ENCODE measurements around the gene FIP1L1. TPM values are rescaled to one million over a fixed set of nuclear protein-coding genes. Genes with fewer than 3 reads are reported as not detected.
"Not testable (repeated sequence)": the region's sequence is repeated elsewhere in the genome, so short reads cannot be mapped to it uniquely, and the experiment has no call there.

Gene FIP1L1
- total RNA-seq, 1 donor from 2014 or later = 56.6 TPM

DNA sequence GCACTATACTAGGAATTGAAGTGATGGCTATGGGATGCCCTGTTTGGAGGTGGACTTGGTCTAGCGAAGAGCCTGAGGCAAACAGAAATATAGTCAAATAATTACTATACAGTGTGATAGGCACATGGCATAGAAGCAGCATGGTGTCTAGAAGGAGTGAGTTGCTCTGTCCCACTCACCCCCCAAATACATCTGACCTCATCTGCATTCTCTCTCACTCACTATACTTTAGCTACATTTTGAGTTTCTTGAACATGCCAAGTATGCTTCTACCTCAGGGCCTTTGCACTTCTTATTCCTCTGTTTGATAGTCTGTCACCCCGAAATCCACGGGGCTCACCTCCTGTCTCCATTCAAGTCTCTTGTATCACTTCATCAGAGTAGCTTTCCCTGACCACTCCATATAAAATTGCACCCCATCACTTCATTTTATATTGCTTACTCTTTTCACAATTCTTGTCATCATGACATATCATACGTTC is 2.6 kb upstream of the FIP1L1 start:
- no peaks in the 10 kb centered on the region for H3K36me3 ChIP-seq (ENCODE audit: control insufficient read depth, insufficient read depth, low read length)
- TF ChIP-seq CTCF (IDR thresholded peaks at IDR 0.05; ENCODE audit: insufficient read depth, low read length, poor library complexity, severe bottlenecking) = no peak
- no peak for DNase-seq (ENCODE audit: low read depth)
- H3K27me3 ChIP-seq (ENCODE audit: control insufficient read depth, insufficient read depth, low read length) = peaks cover 2% of the 10 kb centered on the region
- H3K4me3 ChIP-seq (ENCODE audit: low read depth, low read length) = no peak overlapping the region

GRCh38 chr4:53376900-53377299 is 541 bp upstream of the FIP1L1 start:
- Histone ChIP-seq H3K36me3 (ENCODE audit: control insufficient read depth, insufficient read depth, low read length) (no peaks in the 10 kb centered on the region), H3K27me3 (ENCODE audit: control insufficient read depth, insufficient read depth, low read length) (no peaks in the 10 kb centered on the region), H3K4me3 (ENCODE audit: low read depth, low read length) (peak overlapping the region; percentile 96)
- no peak for TF ChIP-seq CTCF (IDR thresholded peaks at IDR 0.05; ENCODE audit: insufficient read depth, low read length, poor library complexity, severe bottlenecking)
- DNase-seq (ENCODE audit: low read depth) = no peak

DNA sequence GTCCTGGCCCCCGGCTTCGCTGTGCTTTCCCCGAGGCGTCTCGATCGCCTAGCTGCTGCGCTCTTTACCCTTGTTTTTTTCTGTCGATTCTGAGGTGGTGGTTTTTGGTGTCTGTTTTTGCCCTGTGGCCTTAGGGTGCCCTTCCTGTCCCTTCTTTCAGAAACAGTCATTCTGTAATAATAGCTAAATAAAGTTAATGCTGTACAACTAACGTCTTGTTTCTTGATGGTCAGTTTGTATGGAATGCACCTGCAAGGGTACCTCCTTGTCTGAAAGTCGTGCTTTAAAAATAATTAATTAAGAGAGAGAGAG is 686 bp downstream of the FIP1L1 start:
- Histone ChIP-seq H3K4me3 (ENCODE audit: low read depth, low read length) (peak overlapping the region; percentile 96), H3K27me3 (ENCODE audit: control insufficient read depth, insufficient read depth, low read length) (no peaks in the 10 kb centered on the region), H3K36me3 (ENCODE audit: control insufficient read depth, insufficient read depth, low read length) (no peaks in the 10 kb centered on the region)
- DNase-seq (ENCODE audit: low read depth) = no peak
- TF ChIP-seq CTCF (IDR thresholded peaks at IDR 0.05; ENCODE audit: insufficient read depth, low read length, poor library complexity, severe bottlenecking) = no peak

- no peak overlapping the region for H3K4me3 ChIP-seq (ENCODE audit: low read depth, low read length)
- DNase-seq (ENCODE audit: low read depth) = no peak
- no peaks in the 10 kb centered on the region for H3K27me3 ChIP-seq (ENCODE audit: control insufficient read depth, insufficient read depth, low read length)
- no peaks in the 10 kb centered on the region for H3K36me3 ChIP-seq (ENCODE audit: control insufficient read depth, insufficient read depth, low read length)
- TF ChIP-seq CTCF (IDR thresholded peaks at IDR 0.05; ENCODE audit: insufficient read depth, low read length, poor library complexity, severe bottlenecking) = no peak
Observed at GRCh38 chr4:53380221-53380620, 2.8 kb downstream of the FIP1L1 start.

- H3K27me3 ChIP-seq (ENCODE audit: control insufficient read depth, insufficient read depth, low read length); H3K36me3 ChIP-seq (ENCODE audit: control insufficient read depth, insufficient read depth, low read length); H3K4me3 ChIP-seq (ENCODE audit: low read depth, low read length); DNase-seq (ENCODE audit: low read depth): not testable (repeated sequence)
Observed at GRCh38 chr4:53409479-53409878, 32.0 kb downstream of the FIP1L1 start.

GRCh38 chr4:53419208-53419607 is 41.8 kb downstream of the FIP1L1 start:
- Histone ChIP-seq H3K36me3 (ENCODE audit: control insufficient read depth, insufficient read depth, low read length) (no peaks in the 10 kb centered on the region), H3K27me3 (ENCODE audit: control insufficient read depth, insufficient read depth, low read length) (no peaks in the 10 kb centered on the region), H3K4me3 (ENCODE audit: low read depth, low read length) (no peak overlapping the region)
- TF ChIP-seq CTCF (IDR thresholded peaks at IDR 0.05; ENCODE audit: insufficient read depth, low read length, poor library complexity, severe bottlenecking) = no peak
- no peak for DNase-seq (ENCODE audit: low read depth)

Data from kidney epithelial cell (primary cell).